Fibroblast of the aortic adventitia (primary cell): ENCODE results near the gene SLX1A. TPM values are rescaled to one million over a fixed set of nuclear protein-coding genes. Genes with fewer than 3 reads are reported as not detected.
A peak's percentile ranks its signal among the peaks of the same experiment; 100 is the strongest.
"Not testable (repeated sequence)": the region's sequence is repeated elsewhere in the genome, so short reads cannot be mapped to it uniquely, and the experiment has no call there.

Source experiments
- DNase-seq: peaks from one replicate; pipeline ENCODE4 v3.0.0-alpha.2; 2010; ENCODE audit warnings: low read depth
- H3K4me3 ChIP-seq: 2 replicates; pipeline ENCODE4 v1.5.1; 2011; ENCODE audit warnings: low read depth, mild to moderate bottlenecking, control low read depth, low read length, moderate library complexity
- total RNA-seq: library from RNA; depleted of rRNA; stranded (reverse); fragments of >200 nt; gene quantifications from 2 replicates; pipeline ENCODE4 v1.2.3, GENCODE V29; 2012; ENCODE audit warnings: low replicate concordance
- TF ChIP-seq, protein P1 (sequence below): IDR thresholded peaks from 2 replicates; pipeline ENCODE4 v1.5.1; 2011; ENCODE audit warnings: mild to moderate bottlenecking, low read length, control low read depth, inconsistent platforms; ENCODE audit not compliant: insufficient read depth

The SLX1A gene
- 12.0 and 52.4 TPM in 2 replicates for total RNA-seq

DNA sequence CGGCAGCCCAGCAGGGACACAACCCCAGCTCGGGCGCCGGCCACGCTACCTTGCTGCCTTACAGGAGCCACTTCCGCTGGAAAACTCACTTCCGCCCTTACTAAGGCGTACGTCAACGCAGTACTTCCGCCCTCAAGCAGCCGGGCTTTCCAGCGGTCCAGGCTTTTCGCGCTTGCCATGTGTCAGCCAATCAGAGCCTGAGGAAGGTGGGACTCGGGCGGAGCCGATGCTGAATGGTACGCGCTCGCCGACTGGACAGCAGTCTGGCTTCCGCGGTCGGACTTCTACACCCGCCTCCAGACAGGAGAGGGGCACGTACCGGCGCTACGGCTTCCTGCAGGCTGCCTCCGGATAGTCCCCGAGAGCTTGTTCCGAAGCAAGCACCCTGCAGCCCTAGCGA, at the start of gene SLX1A, which contains the start of gene BOLA2B:
SLX1A (plus strand) TSS at position 261 of the 400 bp plus-strand sequence. CDS start 210 bp downstream, outside the sequence.
BOLA2B (minus strand) TSS at position 52 of the 400 bp plus-strand sequence. CDS start 71 bp downstream, outside the sequence.
- peak within 1 kb of the TSS; percentile 64 for H3K4me3 ChIP-seq
- not testable (repeated sequence) for DNase-seq

DNA sequence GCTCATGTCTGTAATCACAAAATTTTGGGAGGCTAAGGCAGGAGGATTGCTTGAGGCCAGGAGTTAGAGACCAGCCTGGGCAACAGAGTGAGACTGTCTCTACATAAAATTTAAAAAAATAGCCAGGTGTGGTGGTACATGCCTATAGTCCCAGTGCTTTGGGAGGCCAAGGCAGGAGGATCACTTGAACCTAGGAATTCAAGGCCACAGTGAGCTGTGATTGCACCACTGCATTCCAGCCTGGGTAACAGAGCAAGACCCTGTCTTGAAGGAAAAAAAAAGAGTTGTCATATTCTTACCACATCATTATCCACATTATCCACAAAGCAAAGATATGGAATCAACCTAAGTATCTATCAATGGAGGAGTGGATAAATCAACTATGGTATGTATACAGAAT, 49.7 kb upstream of the SLX1A start:
- no peak for DNase-seq
- no peak overlapping the region for H3K4me3 ChIP-seq
- TF ChIP-seq, protein P1, sequence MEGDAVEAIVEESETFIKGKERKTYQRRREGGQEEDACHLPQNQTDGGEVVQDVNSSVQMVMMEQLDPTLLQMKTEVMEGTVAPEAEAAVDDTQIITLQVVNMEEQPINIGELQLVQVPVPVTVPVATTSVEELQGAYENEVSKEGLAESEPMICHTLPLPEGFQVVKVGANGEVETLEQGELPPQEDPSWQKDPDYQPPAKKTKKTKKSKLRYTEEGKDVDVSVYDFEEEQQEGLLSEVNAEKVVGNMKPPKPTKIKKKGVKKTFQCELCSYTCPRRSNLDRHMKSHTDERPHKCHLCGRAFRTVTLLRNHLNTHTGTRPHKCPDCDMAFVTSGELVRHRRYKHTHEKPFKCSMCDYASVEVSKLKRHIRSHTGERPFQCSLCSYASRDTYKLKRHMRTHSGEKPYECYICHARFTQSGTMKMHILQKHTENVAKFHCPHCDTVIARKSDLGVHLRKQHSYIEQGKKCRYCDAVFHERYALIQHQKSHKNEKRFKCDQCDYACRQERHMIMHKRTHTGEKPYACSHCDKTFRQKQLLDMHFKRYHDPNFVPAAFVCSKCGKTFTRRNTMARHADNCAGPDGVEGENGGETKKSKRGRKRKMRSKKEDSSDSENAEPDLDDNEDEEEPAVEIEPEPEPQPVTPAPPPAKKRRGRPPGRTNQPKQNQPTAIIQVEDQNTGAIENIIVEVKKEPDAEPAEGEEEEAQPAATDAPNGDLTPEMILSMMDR, result no peak

DNA sequence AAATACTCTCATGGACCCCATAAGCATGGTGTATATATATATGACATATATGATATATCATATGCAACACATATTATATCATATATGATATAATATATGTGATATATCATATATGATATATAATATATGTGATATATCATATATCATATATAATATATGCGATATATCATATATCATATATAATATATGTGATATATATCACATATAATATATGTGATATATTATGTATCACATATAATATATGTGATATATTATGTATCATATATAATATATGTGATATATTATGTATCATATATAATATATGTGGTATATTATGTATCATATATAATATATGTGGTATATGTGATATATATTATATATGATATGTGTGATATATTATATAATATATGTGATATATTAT, 48.8 kb upstream of the SLX1A start:
- TF ChIP-seq, protein P1, result no peak
- DNase-seq, result no peak
- no peak overlapping the region for H3K4me3 ChIP-seq

DNA sequence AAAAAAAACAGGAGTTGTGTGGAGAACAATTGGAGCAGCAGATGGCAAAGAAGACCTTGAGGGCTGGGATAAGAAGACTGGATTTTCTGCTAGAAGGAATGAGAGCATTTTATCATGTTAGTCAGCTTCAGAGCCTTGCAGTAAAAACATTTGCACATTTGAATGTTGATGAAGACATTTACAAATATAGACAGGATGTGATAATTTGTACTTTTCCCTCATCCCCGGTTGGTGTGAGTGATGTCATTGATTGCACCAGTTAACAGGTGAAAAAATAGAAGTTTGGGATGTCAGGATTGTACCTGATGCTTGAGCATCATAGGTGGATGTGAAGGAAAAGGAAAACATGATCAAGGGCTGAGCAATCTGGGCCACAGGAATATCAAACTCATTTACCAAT, 48.0 kb upstream of the SLX1A start:
- H3K4me3 ChIP-seq, result no peak overlapping the region
- no peak for DNase-seq
- TF ChIP-seq, protein P1, result no peak

DNA sequence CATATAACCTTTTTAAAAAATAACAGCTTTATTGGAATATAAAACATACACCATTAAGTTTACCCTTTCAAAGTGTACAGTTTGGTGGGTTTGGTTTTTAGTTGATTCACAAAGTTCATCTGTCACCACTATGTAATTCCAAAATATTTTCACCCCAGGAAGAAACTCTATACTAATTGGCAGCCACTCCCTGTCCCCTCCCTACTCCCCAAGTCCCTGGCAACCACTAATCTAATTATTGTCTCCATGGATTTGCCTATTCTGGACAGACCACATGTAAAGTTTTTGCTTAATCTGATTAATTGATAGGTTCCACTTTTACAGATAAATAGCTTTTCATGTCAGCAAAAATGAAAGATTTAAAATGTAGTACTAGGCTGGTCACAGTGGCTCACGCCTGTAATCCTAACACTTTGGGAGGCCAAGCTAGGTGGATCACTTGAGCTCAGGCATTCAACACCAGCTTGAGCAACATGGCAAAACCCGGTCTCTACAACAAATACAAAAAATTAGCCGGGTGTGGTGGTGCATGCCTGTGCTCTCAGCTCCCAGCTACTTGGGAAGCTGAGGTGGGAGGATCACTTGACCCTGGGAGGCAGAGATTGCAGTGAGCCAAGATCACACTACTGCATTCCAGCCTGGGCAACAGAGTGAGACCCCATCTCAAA, 45.7 kb upstream of the SLX1A start:
- DNase-seq, result no peak
- H3K4me3 ChIP-seq, result no peak overlapping the region
- TF ChIP-seq, protein P1, result no peak

DNA sequence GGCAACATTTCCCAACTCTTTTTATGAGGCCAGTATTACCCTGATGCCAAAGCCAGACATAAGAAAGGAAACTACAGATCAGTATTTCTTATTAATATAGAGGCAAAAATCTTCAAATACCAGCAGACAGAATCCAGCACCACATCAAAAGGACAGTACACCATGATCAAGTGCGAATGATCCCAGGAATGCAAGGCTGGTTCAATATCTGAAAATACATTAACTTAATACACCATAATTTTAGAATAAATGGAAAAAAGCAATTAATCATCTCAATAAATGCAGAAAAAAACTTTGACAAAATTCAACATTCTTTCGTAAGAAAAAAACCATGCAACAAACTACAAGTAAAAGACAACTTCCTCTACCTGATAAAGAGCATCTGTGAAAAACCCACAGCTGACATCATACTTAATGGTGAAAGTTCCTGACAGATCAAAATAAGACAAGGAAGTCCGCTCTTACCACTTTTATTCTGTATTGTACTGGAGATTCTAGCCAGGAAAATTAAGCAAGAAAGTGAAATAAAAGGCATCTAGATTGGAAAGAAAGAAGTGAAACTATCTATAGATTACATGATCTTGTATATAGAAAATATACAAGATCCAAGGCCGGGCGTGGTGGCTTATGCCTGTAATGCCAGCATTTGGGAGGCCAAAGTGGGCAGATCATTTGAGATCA, 44.3 kb upstream of the SLX1A start:
- TF ChIP-seq, protein P1, result no peak
- no peak for DNase-seq
- no peak overlapping the region for H3K4me3 ChIP-seq

DNA sequence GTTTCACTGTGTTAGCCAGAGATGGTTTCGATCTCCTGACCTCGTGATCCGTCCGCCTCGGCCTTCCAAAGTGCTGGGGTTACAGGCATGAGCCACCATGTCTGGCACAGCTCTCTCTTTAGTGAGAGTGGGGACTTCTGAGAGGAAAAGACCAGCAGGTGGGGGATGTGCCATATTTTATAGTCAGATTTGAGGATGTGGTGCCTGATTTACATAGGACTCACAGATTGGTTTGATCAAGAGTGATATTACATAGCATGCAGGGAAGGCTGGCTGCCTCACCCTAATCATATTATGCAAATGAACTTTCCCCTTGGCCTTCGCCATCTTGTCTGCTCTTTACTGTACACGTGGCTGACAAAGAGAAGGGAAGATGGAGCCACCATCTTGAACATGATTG, 42.6 kb upstream of the SLX1A start:
- no peak overlapping the region for H3K4me3 ChIP-seq
- no peak for DNase-seq
- TF ChIP-seq, protein P1, result no peak
